Kidney capillary endothelial cell (primary cell): Measurements from ENCODE around the gene JMJD7.
"Not testable (repeated sequence)": the region's sequence is repeated elsewhere in the genome, so short reads cannot be mapped to it uniquely, and the experiment has no call there.

Experiments used
- DNase-seq: peaks from one replicate; pipeline ENCODE4 v3.0.0-alpha.2; 2018; ENCODE audit warnings: low spot score

Gene JMJD7

DNA sequence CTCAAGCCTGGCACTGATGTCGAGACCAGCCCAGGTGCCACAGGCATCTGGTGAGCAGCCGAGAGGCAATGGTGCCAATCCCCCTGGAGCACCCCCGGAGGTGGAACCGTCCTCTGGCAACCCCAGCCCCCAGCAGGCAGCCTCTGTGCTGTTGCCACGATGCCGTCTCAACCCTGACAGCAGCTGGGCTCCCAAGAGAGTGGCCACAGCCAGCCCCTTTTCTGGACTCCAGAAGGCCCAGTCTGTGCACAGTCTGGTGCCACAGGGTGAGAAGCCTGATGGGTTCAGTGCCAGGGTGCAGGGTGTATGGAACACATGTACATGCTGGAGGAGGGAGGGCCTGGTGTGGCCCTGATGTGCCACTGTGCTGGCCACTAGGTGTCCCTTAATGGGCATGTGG is 4.9 kb upstream of the JMJD7 start:
- no peak for DNase-seq

DNA sequence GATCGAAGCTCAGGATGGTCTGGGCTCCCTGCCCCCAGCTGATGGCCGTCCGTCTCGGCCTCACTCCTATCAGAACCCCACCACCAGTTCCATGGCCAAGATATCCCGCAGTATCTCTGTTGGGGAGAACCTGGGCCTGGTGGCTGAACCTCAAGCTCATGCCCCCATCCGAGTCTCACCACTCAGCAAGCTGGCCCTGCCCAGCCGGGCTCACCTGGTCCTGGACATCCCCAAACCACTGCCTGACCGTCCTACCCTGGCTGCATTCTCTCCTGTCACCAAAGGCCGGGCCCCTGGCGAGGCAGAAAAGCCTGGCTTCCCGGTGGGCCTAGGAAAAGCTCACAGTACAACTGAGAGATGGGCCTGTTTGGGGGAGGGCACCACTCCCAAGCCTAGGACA is 4.4 kb upstream of the JMJD7 start:
- no peak for DNase-seq

DNA sequence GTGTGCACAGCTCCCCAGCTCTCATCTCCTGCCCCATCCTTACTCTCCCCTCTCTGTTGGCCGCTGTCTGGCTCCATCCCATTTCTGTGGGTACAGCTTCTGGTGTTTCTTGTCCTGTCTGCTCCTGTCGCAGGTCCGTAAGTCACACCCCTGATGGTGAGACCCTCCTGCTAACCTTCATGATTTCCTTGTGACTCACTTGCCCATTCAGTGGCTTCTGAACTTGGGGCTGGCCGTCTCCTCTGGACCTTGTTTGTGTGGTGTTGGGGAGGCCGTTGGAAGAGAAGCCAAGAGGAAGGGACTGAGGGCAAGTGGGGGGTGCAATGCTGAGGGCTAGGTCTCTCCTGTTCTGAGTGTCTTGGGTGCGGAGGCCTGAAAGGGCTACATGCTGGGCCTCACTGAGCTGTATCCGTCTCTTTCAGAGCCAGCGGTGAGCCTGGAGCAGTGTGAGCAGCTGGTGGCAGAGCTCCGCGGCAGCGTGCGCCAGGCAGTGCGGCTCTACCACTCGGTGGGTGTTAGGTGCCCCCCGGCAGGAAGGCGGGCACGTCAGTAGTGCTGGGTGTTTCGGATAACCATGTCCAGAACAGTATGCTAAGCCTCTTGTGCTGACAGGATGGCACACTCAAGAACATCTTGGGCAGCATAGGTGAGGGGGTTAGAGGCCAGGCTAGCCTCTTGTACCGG is 3.7 kb upstream of the JMJD7 start:
- no peak for DNase-seq

DNA sequence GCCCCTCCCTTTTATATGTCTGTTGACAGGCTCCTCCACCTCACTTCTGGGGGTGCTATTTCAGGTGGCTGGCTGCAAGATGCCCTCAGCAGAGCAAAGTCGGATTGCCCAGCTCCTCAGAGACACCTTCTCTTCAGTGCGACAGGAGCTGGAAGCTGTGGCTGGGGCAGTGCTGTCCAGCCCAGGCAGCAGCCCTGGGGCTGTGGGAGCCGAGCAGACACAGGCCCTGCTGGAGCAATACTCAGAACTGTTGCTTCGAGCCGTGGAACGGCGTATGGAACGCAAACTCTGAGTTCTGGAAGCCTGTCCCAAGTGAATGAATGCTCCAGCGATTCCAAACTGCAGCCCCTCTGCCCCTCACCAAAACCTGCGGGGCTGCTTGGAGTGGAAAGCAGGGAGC is 2.7 kb upstream of the JMJD7 start:
- no peak for DNase-seq

DNA sequence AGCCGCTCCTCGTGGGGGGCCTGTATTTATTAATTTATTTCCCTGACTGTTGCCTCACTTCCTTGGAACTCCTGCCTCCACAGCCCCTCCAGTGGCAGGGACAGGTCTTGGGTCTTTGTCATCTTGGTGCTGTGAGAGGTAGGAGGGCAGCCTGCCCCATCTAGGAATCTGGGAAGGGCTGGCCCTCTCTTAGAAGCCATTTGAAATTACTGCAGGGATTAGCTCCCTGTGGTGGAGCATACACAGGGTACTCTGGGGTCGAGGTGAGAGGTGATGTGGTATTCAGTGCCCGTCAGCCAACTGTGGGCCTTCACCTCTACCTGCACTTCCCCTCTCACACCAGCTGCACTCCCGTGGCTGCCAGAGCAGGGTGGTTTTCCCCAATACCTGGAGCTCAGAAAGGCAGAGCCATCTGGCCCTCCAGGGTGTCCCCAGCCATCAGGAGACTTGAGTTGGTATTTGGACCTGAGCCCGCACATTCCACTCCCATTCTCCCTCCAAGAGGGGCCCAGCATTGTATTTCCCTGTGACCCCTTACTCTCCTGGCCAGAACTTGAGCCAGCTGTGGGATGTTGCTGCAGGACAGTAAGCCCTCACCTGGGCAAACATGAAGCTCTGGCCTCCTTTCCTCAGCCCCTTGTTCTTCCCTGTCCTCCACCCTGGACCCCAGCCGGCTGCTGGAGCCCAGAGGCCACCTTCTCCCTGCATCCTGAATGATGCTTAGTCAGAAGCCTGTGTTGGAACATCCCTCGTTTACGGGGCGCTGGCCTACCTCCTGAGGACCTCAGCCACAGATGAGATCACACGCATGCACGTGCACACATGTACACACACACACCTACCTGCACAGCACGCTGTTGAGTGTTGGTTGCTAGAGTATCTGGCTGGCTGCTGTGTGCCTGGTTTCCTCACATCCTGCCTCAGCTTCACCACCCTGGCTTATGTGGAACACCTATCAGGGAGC is 2.0 kb upstream of the JMJD7 start:
- no peak for DNase-seq

DNA sequence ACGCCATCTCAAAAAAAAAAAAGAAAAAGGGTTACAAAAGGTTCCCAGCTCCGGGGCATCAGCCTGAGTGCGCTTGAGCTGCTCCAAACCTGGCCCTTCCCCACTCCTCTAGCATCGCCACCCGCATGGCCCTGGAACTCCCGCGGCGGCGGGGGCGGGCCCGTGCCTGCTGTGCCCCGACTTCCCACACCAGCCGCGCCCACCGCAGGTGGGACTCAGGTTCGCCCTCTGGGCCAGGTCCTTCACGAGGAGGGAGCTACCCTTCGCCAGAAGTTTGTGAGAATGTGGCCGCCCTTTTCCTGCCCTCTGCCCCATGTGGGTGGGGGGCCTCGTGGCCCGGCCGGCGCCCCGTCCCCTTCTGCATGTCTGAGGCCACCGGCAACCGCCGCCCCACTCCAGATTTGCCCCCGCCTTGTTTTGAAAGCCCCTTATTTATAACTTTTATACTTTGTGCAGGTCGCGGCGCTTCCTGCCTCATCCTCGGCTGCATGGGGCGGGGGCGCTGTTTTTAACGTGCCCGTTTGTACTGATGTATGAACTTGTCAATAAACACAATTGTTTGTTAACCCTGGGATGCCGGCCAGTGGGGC is 507 bp upstream of the JMJD7 start:
- DNase-seq = no peak

DNA sequence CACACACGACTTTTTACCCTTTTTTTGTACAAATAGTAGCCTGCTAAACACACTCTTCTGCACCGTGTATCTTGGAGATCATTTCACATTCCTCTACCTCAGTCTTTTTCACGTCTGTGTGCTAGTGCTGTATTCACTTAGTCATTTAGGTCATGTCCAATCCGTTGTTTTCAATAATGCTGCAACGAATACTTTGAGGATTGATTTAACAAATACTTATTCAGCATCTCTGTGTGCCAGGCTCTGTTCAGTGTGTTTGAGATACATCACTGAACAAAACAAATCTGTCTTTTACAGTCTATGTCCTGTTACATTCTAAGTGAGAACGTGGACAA is 882 bp downstream of the JMJD7 start:
- DNase-seq = peak; percentile 10

DNA sequence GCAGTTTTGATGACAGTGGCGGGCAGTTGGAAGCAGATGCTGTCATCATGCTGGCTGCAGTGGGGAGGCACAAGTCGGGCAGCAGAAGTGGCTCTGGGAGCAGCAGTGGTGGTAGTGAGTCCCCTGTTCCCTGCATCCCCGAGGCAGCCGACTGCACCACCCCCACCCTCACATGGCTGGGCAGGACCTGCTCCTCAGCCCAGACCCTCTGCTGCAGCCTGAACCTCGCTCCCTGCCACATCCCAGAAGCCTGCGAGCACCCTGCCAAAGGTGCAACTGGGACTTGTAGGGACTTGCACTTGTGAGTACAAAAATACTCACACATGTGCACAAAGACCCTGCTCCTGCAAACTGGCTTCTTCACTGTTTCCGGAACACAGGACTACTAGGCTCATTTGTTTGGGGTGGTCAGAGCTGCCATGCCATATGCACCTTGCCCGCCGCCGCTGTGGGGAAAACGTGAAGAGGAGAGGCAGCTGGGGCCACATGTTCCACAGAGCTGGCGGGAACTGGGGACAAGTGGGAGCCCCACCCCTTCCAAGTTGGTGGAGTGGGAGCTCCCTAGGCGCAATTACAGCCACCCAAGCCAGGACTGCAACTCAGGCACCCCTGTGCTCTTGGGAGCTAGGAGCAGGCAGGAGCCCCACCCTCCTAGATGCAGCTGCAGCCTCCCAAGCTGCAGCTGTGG is 2.2 kb downstream of the JMJD7 start:
- DNase-seq = no peak

DNA sequence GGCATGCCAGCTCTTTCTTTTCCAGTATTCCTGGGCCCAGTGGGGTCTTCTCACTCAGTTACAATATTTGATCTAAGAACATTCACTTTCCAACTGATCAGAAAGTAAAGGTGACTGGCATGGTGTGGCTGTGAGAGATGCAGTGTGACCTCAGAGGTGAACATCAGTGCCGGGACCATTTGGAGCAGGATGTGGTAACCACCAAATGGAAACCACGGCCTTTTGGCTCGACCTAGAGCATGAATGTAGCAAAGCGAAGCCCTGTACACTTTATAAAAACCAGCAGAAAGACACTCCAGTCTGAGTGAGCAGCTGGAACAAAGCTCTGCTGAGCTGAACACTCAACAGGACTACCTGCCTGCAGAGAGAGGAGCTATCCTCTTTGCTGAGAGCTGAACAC is 3.4 kb downstream of the JMJD7 start:
- DNase-seq = not testable (repeated sequence)

DNA sequence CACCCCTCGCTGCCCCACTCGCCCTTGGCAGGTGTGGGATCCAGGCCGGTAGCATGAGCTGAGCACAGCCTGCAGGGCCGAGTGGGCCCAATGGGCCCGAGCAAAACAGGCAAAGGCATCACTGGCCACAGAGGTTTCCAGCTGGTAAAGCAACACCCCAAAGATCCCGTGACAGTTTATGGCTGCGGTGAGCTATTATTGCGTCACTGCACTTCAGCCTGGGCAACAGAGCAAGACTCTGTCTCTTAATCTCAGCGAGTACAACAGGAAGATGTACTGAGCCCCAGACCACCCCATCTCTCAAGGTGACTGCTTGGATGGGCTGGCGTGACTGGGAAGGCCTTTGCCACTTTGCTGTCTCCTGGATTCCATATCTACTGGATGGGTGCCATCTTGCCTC is 4.3 kb downstream of the JMJD7 start:
- no peak for DNase-seq

DNA sequence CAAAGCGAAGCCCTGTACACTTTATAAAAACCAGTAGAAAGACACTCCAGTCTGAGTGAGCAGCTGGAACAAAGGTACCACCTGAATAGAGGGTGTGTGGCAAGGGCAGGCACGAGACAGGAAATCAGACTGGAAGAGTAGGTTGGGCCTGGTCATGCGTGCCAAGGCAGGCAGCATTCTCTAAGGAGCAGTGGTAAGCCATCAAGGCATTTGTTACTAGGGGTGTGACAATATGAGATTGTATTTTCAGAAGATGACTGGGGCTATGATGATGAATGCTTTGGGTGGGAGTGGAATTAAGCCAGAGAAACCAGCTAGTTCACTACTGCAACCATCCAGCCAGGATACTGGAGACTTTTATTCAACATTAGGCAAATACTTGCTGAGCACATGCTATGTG is 5.0 kb downstream of the JMJD7 start:
- DNase-seq = no peak

DNA sequence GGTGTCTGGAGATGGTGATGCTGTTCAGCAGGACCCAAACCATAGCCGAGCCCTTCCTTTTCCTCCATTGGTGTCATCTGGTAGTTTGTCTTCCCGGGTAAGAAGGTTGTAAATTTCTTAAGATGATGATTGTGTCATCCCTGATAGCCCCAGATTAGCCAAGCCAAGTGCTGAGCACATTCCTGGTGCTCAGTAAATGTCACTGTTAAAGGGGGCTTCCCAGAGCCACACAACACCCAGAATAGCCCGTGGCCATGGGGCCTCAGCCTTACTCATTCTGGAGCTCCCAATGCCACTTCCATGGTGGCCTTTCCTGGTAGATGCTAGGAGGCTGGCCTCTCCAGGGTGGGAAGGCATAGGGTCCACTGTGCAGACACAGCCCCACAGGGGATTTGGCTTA is 6.2 kb downstream of the JMJD7 start:
- DNase-seq = no peak

DNA sequence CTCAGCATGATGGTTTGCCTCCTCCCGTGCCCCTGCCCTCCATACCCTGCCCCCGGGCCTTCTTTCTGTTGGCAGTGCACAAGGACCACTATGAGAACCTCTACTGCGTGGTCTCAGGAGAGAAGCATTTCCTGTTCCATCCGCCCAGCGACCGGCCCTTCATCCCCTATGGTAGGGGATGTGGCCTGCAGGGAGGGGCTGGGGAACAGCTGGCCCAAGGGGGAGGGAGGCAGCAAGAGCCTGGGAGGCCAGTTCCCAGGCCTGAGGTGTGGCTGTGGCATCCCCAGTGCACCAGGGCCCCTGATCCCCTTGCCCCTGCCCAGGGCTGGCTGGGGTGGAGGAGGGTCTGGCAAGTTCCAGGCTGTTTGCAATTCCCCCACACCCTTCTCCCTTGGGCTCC is 8.2 kb downstream of the JMJD7 start:
- DNase-seq = no peak

DNA sequence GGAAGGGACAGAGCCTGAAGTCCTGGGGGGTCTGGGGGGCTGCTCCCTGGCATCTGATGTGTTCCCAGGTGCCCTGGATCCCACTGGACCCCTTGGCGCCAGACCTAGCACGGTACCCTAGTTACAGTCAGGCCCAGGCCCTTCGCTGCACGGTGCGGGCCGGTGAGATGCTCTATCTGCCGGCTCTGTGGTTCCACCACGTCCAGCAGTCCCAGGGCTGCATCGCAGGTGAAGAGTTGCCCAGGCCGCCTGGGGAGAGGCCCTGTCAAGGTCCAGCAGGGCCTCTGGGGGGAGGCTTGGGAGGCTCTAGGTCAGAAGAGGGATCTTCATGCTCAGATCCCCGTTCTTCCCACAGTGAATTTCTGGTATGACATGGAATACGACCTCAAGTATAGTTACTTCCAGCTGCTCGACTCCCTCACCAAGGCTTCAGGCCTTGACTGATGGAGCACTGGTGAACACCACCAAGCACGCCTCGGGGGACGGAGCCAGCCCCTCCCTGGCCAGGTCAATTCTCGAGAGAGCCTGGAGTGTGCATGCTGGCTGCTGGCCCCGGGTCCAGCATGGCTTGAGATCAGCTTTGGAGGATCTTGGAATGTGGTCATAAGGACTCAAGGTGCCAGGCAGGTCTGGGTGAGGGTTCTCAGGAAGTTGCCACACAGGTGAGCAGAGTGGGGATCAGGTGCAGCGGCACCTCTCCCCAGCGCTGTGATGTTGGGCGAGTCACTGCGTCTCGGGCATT is 9.0 kb downstream of the JMJD7 start:
- no peak for DNase-seq

DNA sequence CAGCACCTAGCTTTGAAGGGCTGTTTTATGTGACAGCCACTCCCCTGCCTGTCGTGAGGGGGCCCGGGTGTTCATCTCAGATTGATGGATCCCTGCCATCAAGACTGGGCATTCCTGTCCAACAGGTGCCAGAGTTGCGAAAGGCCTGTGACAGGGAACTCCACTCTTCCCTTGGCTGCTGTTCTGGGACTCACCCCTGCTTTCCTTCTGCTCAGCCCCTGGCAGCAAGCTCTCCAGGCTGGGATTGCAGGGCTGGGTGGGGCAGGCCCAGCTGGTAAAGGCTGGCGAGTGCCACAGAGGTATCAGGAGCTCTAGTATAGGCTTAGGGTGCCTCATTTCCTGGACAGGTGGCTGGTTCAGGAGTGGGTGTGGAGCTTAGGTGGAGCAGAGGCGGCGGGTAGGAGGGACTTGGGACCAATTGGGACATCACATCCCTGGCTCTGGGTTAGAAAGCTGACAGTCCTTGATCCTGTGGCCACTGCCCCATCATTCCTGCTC is 10.6 kb downstream of the JMJD7 start, which contains the start of gene PLA2G4B:
PLA2G4B (plus strand) TSS at position 448 of the 498 bp plus-strand sequence. CDS start 67 bp downstream, outside the sequence.
- no peak for DNase-seq

DNA sequence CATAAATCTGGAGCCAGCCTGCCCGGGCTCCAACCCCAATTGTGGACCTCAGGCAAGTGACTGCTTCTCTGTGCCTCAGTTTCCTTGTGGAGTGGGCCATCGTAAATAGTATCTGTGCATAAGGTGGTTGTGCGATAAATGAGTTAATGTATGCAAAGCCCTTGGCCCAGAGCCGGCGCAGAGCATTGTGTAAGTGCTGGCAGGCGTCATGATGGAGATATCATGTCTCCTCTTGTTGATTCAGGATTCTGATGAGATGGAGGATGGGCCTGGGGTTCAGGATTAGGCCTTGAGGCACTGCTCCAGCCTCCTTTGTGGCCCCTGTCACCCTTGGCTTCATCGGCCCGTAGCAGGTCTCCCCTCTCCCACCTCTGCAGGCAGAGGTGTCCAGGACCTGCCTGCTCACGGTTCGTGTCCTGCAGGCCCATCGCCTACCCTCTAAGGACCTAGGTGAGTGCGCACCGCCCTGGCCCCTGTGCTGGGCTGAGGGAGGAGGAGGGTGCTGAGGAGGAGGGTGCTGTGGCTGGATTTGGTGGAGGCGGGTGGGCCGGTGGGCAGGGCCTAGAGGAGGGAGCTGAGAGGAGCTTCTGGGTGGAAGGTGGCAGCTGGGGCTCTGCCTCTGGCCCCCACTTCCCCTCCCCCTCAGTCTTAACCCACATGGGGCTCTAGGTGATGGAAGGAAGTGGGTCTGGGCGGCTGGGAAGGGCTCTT is 12.0 kb downstream of the JMJD7 start:
- DNase-seq = no peak

DNA sequence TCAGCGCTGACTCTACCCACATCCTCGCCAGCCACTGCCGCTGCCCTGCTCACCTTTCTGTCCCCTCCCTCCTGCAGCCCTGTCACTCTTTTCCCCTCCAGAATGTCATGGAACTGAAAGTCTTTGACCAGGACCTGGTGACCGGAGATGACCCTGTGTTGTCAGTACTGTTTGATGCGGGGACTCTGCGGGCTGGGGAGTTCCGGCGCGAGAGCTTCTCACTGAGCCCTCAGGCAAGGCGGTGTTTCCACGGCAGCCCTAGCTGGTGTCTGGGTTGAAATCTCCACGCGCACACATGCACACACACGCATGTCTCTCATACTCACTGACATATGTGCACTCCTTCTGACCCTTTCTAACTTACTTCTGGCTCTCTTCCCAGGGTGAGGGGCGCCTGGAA is 12.8 kb downstream of the JMJD7 start:
- no peak for DNase-seq

DNA sequence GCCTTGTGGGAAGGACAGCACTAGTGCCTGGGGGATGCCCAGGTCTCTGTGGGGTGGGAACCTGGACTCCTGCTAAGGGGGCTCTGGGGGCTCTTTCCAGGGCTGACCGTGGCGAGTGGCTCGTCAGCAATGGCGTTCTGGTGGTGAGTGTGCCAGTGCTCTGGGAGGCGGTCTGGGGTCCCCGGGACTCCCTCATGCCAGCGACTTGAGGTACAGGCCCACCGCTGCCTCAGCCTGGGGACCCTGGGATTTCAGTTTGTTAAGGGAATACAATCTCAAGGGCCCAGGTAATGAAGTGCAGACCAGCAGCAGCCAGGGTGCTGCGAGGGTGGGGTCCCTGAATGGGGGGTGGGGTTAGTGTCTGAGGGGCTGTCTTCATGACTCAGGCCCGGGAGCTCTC is 13.2 kb downstream of the JMJD7 start:
- DNase-seq = no peak

DNA sequence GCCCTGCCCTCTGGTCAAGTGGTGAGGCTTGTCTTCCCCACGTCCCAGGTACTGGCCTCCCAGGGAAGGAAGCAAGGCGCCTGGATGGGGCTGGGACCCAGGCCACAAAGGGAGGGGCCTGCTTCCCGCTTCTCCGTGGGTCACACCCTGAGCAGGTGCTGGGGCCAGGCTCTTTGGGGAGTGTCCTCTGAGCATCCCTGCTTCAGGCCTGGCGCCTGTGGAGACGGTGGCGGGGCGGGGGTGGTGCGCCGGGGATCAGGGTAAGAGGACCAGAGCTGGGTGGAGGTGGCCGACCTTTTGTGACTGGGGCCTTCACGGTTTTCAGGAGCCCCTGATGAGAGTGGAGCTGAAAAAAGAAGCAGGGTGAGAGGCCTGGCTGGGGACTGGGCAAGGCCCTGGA is 14.3 kb downstream of the JMJD7 start:
- no peak for DNase-seq

DNA sequence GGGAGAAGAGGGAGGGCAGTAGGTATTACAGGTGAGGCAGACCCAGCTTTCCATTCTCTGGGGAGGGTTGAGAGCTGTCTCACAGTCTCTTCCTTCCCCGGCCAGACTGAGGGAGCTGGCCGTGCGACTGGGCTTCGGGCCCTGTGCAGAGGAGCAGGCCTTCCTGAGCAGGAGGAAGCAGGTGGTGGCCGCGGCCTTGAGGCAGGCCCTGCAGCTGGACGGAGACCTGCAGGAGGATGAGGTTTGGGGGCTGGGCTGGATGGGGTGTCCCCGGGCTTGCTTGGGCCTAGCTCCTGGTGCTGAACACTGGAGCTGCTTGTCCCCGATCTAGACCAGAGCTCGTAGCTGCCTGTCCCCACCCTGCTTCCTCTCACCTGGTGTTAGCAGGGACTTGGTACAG is 15.7 kb downstream of the JMJD7 start:
- DNase-seq = no peak

DNA sequence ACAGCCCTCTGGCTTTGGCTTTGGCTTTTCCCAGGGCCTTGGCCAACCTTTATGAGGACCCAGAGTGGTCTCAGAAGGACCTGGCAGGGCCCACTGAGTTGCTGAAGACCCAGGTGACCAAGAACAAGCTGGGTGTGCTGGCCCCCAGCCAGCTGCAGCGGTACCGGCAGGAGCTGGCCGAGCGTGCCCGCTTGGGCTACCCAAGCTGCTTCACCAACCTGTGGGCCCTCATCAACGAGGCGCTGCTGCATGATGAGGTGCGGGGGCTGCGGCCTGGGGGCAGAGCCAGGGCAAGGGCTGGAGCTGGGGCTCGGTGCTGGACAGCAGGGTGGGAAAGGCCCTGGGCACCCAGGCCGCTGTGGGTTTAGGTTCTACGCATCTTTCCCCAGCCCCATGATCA is 16.9 kb downstream of the JMJD7 start:
- DNase-seq = no peak
